K562 (cell line): ENCODE measurements around the gene TRPC5OS.

Experiments used
- EP300 ChIP-seq: IDR thresholded peaks from 2 replicates; pipeline ENCODE4 v1.6.1; 2012; ENCODE audit warnings: low read length, improper control_type of control experiment
- POLR2AphosphoS5 ChIP-seq: IDR thresholded peaks from 2 replicates; pipeline ENCODE4 v1.6.1; 2011; ENCODE audit warnings: mild to moderate bottlenecking, low read depth, low read length, moderate library complexity; ENCODE audit not compliant: control insufficient read depth, insufficient read depth
- SIN3A ChIP-seq, 2 experiments: fragments of 150-350 bp in 1 of 2; IDR thresholded peaks; 2 replicates each; pipeline ENCODE4 v1.6.1; 2011 to 2016; ENCODE audit warnings: borderline replicate concordance in 2 of 2, low read depth in 2 of 2, low read length in 2 of 2, mild to moderate bottlenecking in 2 of 2, moderate library complexity in 2 of 2; ENCODE audit not compliant: control insufficient read depth in 1 of 2

DNA sequence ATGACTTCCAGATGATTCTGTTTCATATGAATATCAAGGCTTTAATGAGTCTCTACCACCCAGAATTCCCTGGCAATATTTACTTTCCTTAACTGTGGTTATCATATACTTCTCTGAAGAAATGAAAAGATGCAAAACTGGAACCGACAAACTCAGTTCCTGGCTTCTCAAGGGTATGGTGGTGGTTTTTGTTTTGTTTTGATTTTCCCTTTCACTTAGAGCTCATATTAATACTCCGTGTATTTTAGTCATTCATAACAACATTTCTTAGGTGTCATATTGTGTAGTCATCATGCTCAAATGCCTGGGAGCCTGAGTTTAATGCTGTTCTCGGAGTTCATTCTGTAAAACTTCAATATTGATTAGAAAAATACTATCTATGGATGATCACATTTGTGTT lies 665 bp downstream of the TRPC5OS start:
- TF ChIP-seq SIN3A (IDR thresholded peaks at IDR 0.05; ENCODE audit: borderline replicate concordance in 2 of 2, control insufficient read depth in 1 of 2, low read depth in 2 of 2, low read length in 2 of 2) (no peak), EP300 (no peak), POLR2AphosphoS5 (no peak)
